AG10803 (cell line): ENCODE data around the gene TRABD2B.

Experiments
- DNase-seq: peaks from one replicate; pipeline ENCODE4 v3.0.0; 2010; ENCODE audit warnings: low read depth
- H3K4me3 ChIP-seq: 2 replicates; pipeline ENCODE4 v1.5.1; 2011; ENCODE audit warnings: mild to moderate bottlenecking, low read length, control low read depth
- CTCF ChIP-seq: conservative IDR thresholded peaks from 2 replicates; pipeline ENCODE4 v1.5.1; 2011; ENCODE audit warnings: mild to moderate bottlenecking, low read length, control low read depth, inconsistent platforms

The TRABD2B gene

GRCh38 chr1:47784497-47784822, 212.7 kb downstream of the TRABD2B start:
- DNase-seq, result no peak
- TF ChIP-seq CTCF, result no peak
- H3K4me3 ChIP-seq, result no peak overlapping the region

- no peak overlapping the region for H3K4me3 ChIP-seq
- no peak for DNase-seq
- TF ChIP-seq CTCF, result no peak
Observed at GRCh38 chr1:47783638-47784496, 213.3 kb downstream of the TRABD2B start.

- peak; percentile 5 for DNase-seq
- no peak for TF ChIP-seq CTCF
- no peak overlapping the region for H3K4me3 ChIP-seq
Observed at GRCh38 chr1:47782414-47783166, 214.6 kb downstream of the TRABD2B start.

- no peak for DNase-seq
- no peak overlapping the region for H3K4me3 ChIP-seq
- TF ChIP-seq CTCF, result no peak
Observed at GRCh38 chr1:47781171-47781959, 215.8 kb downstream of the TRABD2B start.

- TF ChIP-seq CTCF, result no peak
- no peak overlapping the region for H3K4me3 ChIP-seq
- no peak for DNase-seq
Observed at GRCh38 chr1:47780469-47780995, 216.7 kb downstream of the TRABD2B start.

GRCh38 chr1:47779613-47780012, 217.6 kb downstream of the TRABD2B start:
- H3K4me3 ChIP-seq, result no peak overlapping the region
- DNase-seq, result no peak
- no peak for TF ChIP-seq CTCF
